Fibroblast of pulmonary artery (primary cell): ENCODE data around the gene TRIM48.
"Not testable (repeated sequence)": the region's sequence is repeated elsewhere in the genome, so short reads cannot be mapped to it uniquely, and the experiment has no call there.

Experiments used
- DNase-seq: peaks from one replicate; pipeline ENCODE4 v3.0.0-alpha.2; 2010; ENCODE audit warnings: low read depth
- H3K4me3 ChIP-seq: replicated peaks from 2 replicates; pipeline ENCODE4 v1.5.1; 2011; ENCODE audit warnings: low read depth, mild to moderate bottlenecking, control low read depth, low read length, moderate library complexity
- TF ChIP-seq, protein P1 (sequence below): IDR thresholded peaks from 2 replicates; pipeline ENCODE4 v1.5.1; 2011; ENCODE audit warnings: mild to moderate bottlenecking, control low read depth, low read length, inconsistent platforms; ENCODE audit errors: missing control alignments

The TRIM48 gene, protein sequence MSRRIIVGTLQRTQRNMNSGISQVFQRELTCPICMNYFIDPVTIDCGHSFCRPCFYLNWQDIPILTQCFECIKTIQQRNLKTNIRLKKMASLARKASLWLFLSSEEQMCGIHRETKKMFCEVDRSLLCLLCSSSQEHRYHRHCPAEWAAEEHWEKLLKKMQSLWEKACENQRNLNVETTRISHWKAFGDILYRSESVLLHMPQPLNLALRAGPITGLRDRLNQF

DNA sequence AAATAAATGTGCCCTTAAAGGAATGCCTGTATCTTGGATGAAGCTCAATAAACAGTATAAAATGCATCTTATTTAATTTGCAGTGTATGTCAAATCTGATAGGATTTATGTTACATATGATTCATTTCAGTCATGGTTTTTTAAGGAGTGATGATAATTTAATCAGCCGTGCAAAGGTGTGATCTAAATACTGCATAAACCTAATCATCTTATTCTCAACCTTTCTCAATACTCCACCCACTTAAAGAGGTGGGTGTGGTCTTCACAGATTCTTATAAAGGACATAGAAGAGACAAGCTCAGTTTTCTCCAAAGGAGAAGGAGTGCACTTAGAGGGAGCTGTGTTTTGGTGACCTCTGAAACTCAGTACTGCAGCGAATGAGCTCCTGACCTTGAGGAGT, at the start of gene TRIM48:
TSS of gene TRIM48 (plus strand) at position 301 of the 400 bp plus-strand sequence. CDS start 113 bp downstream, outside the sequence.
- not testable (repeated sequence) for H3K4me3 ChIP-seq, DNase-seq

DNA sequence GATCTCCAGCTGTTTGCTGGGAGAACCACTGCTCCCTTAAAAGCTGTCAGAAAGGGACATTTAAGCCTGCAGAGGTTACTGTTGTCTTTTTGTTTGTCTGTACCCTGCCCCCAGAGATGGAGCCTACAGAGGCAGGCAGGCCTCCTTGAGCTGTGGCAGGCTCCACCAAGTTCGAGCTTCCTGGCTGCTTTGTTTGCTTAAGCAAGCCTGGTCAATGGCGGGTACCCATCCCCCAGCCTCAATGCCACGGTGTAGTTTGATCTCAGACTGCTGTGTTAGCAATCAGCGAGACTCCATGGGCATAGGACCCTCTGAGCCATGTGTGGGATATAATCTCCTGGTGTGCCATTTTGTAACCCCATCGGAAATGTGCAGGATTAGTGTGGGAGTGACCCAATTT, 23.6 kb upstream of the TRIM48 start:
- not testable (repeated sequence) for DNase-seq, H3K4me3 ChIP-seq

DNA sequence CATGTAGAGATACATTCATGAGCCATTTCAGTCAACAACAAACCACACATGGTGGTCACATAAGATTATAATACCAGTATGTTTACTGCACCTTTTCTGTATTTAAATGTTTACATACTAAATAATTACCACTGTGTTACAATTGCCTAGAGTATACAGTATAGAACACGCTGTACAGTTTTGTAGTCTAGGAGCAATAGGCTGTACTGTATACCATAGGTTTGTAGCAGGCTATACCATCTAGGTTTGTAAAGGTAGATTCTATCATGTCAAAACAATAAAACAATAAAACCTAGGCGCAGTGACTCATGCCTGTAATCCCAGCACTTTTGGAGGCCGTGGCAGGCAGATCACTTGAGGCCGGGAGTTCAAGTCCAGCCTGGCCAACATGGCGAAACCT, 1.1 kb downstream of the TRIM48 start:
- DNase-seq: no peak
- TF ChIP-seq, protein P1, sequence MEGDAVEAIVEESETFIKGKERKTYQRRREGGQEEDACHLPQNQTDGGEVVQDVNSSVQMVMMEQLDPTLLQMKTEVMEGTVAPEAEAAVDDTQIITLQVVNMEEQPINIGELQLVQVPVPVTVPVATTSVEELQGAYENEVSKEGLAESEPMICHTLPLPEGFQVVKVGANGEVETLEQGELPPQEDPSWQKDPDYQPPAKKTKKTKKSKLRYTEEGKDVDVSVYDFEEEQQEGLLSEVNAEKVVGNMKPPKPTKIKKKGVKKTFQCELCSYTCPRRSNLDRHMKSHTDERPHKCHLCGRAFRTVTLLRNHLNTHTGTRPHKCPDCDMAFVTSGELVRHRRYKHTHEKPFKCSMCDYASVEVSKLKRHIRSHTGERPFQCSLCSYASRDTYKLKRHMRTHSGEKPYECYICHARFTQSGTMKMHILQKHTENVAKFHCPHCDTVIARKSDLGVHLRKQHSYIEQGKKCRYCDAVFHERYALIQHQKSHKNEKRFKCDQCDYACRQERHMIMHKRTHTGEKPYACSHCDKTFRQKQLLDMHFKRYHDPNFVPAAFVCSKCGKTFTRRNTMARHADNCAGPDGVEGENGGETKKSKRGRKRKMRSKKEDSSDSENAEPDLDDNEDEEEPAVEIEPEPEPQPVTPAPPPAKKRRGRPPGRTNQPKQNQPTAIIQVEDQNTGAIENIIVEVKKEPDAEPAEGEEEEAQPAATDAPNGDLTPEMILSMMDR: no peak
- H3K4me3 ChIP-seq: no peak overlapping the region
